HepG2 (cell line): ENCODE measurements around the gene LBR. TPM values are rescaled to one million over a fixed set of nuclear protein-coding genes. Genes with fewer than 3 reads are reported as not detected.

Experiments
- ETV6 ChIP-seq: sonication (generic); formaldehyde crosslinking; conservative IDR thresholded peaks from 2 replicates; pipeline ENCODE4 v1.4.0; 2020; ENCODE audit warnings: missing genetic modification reagents
- JARID2 ChIP-seq: sonication (generic); formaldehyde crosslinking; IDR thresholded peaks from 2 replicates; pipeline ENCODE4 v1.8.1; 2023; ENCODE audit warnings: missing genetic modification reagents, inconsistent platforms; ENCODE audit not compliant: insufficient replicate concordance
- RARG ChIP-seq: sonication (generic); formaldehyde crosslinking; IDR thresholded peaks from 2 replicates; pipeline ENCODE4 v1.4.0; 2020; ENCODE audit warnings: low read depth, mild to moderate bottlenecking, missing genetic modification reagents
- TAF15 ChIP-seq: fragments of 200-400 bp; formaldehyde crosslinking; IDR thresholded peaks from one replicate; pipeline ENCODE4 v1.6.1; 2018; ENCODE audit warnings: mild to moderate bottlenecking, low read depth, low read length; ENCODE audit not compliant: poor library complexity, severe bottlenecking
- ZBTB7B ChIP-seq: sonication (generic); formaldehyde crosslinking; IDR thresholded peaks from 2 replicates; pipeline ENCODE4 v1.4.0; 2020; ENCODE audit warnings: missing genetic modification reagents
- ZKSCAN5 ChIP-seq: sonication (generic); formaldehyde crosslinking; IDR thresholded peaks from 2 replicates; pipeline ENCODE4 v1.5.1; 2020; ENCODE audit warnings: mild to moderate bottlenecking, missing genetic modification reagents
- ZNF136 ChIP-seq: sonication (generic); formaldehyde crosslinking; IDR thresholded peaks from 2 replicates; pipeline ENCODE4 v1.8.1; 2022; ENCODE audit warnings: low read depth, mild to moderate bottlenecking, moderate library complexity, missing genetic modification reagents
- ZNF33B ChIP-seq: sonication (generic); formaldehyde crosslinking; IDR thresholded peaks from 2 replicates; pipeline ENCODE4 v1.5.1; 2020; ENCODE audit warnings: mild to moderate bottlenecking, missing genetic modification reagents
- ZNF362 ChIP-seq: sonication (generic); formaldehyde crosslinking; IDR thresholded peaks from 2 replicates; pipeline ENCODE4 v1.4.0; 2020; ENCODE audit warnings: missing genetic modification reagents, mild to moderate bottlenecking, borderline replicate concordance
- ZNF501 ChIP-seq: sonication (generic); formaldehyde crosslinking; IDR thresholded peaks from 2 replicates; pipeline ENCODE4 v1.5.1; 2020; ENCODE audit warnings: mild to moderate bottlenecking, moderate library complexity, missing genetic modification reagents
- ZNF670 ChIP-seq: sonication (generic); formaldehyde crosslinking; IDR thresholded peaks from 2 replicates; pipeline ENCODE4 v1.8.0; 2022; ENCODE audit warnings: mild to moderate bottlenecking, missing genetic modification reagents, borderline replicate concordance
- polyA plus RNA-seq, 8 experiments: library from polyadenylated mRNA; depleted of rRNA in 3 of 8; stranded (reverse) in 7 of 8; unstranded in 1 of 8; fragments of >200 nt; fragmentation: Illumina TruSeq in 4 of 8; extraction: Trizol in 4 of 8; gene quantifications; 2 replicates each; pipeline versions ENCODE4 v1.2.1 to v1.2.3, GENCODE V29; 2011 to 2016; ENCODE audit warnings: low read depth in 4 of 8, missing spikeins in 1 of 8, mixed read lengths in 1 of 8; ENCODE audit not compliant: insufficient read depth in 1 of 8
- total RNA-seq, 5 experiments: library from RNA; depleted of rRNA; stranded (reverse); fragments of >200 nt; fragmentation: Illumina TruSeq; extraction: Trizol; gene quantifications; 2 replicates each; pipeline ENCODE4 v1.2.3, GENCODE V29; 2016; ENCODE audit warnings: low read depth in 1 of 5
- TF ChIP-seq, protein P1 (sequence below): sonication (generic); formaldehyde crosslinking; IDR thresholded peaks from 2 replicates; pipeline ENCODE4 v1.8.1; 2023; ENCODE audit warnings: mild to moderate bottlenecking, moderate library complexity, missing genetic modification reagents

LBR gene
- total and polyA plus RNA-seq, 2 of the 13 experiments (the other 11 are each of a cell fraction or from before 2014, with no cell fraction given) = 38.9 to 76.7 TPM

- no peak for TF ChIP-seq RARG
- TF ChIP-seq ZNF362 (CRISPR knock-in tag) = peak; percentile 56; the same call in 1 of the 2 replicates
- peak; percentile 93 for TF ChIP-seq ZNF501 (CRISPR knock-in tag)
- TF ChIP-seq TAF15 = no peak
- TF ChIP-seq ZNF33B (CRISPR knock-in tag) = 0 out of 2 replicates have a peak, but pooled peaks have one; percentile 47
- TF ChIP-seq, protein P1, sequence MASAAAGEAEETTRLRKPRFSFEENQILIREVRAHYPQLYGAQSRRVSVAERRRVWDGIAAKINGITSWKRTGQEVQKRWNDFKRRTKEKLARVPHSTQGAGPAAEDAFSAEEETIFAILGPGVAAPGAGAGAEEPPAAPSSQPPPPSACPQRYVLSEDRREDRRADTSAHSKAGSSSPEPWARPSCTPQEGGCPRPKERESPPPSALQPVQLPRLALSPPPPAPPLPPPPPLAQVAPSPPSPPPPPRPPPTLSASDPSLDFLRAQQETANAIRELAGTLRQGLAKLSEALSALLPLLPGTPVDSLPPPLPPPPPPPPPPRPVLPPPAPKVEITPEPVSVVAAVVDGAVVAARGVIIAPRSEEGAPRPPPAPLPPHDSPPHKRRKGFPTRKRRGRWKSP (CRISPR knock-in tag) = 0 out of 2 replicates have a peak, but pooled peaks have one; percentile 60
- TF ChIP-seq ZBTB7B (CRISPR knock-in tag) = peak; percentile 60; the same call in 1 of the 2 replicates
- TF ChIP-seq ETV6 (CRISPR knock-in tag) = peak; percentile 31; the same call in 1 of the 2 replicates
- TF ChIP-seq ZNF670 (CRISPR knock-in tag) = no peak
- no peak for TF ChIP-seq ZKSCAN5 (CRISPR knock-in tag)
- 0 out of 2 replicates have a peak, but pooled peaks have one; percentile 82 for TF ChIP-seq ZNF136 (CRISPR knock-in tag)
- no peak for TF ChIP-seq JARID2
- TF ChIP-seq, all 625 proteins: peak for 216
Measured at GRCh38 chr1:225474986-225475820, 47.4 kb upstream of the LBR start (continued).
